HepG2 (cell line): ENCODE data around the gene RPUSD3. TPM values are rescaled to one million over a fixed set of nuclear protein-coding genes. Genes with fewer than 3 reads are reported as not detected.

Experiments
- ATF6 ChIP-seq: sonication (generic); formaldehyde crosslinking; conservative IDR thresholded peaks from 2 replicates; pipeline ENCODE4 v1.4.0; 2020; ENCODE audit warnings: missing genetic modification reagents
- ELF4 ChIP-seq: sonication (generic); formaldehyde crosslinking; IDR thresholded peaks from 2 replicates; pipeline ENCODE4 v1.5.0; 2020; ENCODE audit warnings: missing genetic modification reagents, mild to moderate bottlenecking, moderate library complexity, borderline replicate concordance
- HDAC1 ChIP-seq: sonication (generic); formaldehyde crosslinking; IDR thresholded peaks from 2 replicates; pipeline ENCODE4 v1.5.1; 2020; ENCODE audit warnings: mild to moderate bottlenecking, missing genetic modification reagents
- HDAC2 ChIP-seq: sonication (generic); formaldehyde crosslinking; IDR thresholded peaks from 2 replicates; pipeline ENCODE4 v1.4.0; 2020; ENCODE audit warnings: missing genetic modification reagents
- HMG20A ChIP-seq: IDR thresholded peaks from 2 replicates; pipeline ENCODE4 v1.6.1; 2016; ENCODE audit warnings: borderline replicate concordance
- MXI1 ChIP-seq: IDR thresholded peaks from 3 replicates; pipeline ENCODE4 v1.6.1; 2012; ENCODE audit warnings: low read depth, low read length, inconsistent platforms, borderline replicate concordance
- RERE ChIP-seq: IDR thresholded peaks from 2 replicates; pipeline ENCODE4 v1.6.1; 2016; ENCODE audit warnings: low read depth, missing genetic modification reagents, missing compliant biosample characterization
- SP5 ChIP-seq: IDR thresholded peaks from 2 replicates; pipeline ENCODE4 v1.6.1; 2016; ENCODE audit warnings: low read depth, borderline replicate concordance
- SRSF9 ChIP-seq: fragments of 200-400 bp; formaldehyde crosslinking; IDR thresholded peaks from 2 replicates; pipeline ENCODE4 v1.6.1; 2018; ENCODE audit warnings: borderline replicate concordance, mild to moderate bottlenecking, low read depth, low read length; ENCODE audit not compliant: insufficient read depth, poor library complexity, severe bottlenecking
- ZNF235 ChIP-seq: sonication (generic); formaldehyde crosslinking; IDR thresholded peaks from 2 replicates; pipeline ENCODE4 v1.8.1; 2023; ENCODE audit warnings: mild to moderate bottlenecking, missing genetic modification reagents, borderline replicate concordance
- ZNF264 ChIP-seq: sonication (generic); formaldehyde crosslinking; IDR thresholded peaks from 2 replicates; pipeline ENCODE4 v1.4.0; 2020; ENCODE audit warnings: missing genetic modification reagents
- ZNF556 ChIP-seq: sonication (generic); formaldehyde crosslinking; IDR thresholded peaks from 2 replicates; pipeline ENCODE4 v1.4.0; 2020; ENCODE audit warnings: mild to moderate bottlenecking, missing genetic modification reagents, borderline replicate concordance
- ZNF609 ChIP-seq: sonication (generic); formaldehyde crosslinking; IDR thresholded peaks from 2 replicates; pipeline ENCODE4 v1.4.0; 2020; ENCODE audit warnings: mild to moderate bottlenecking, missing genetic modification reagents, borderline replicate concordance
- ZNF709 ChIP-seq: sonication (generic); formaldehyde crosslinking; IDR thresholded peaks from 2 replicates; pipeline ENCODE4 v1.5.0; 2020; ENCODE audit warnings: mild to moderate bottlenecking, missing genetic modification reagents
- ZNF747 ChIP-seq: sonication (generic); formaldehyde crosslinking; IDR thresholded peaks from 2 replicates; pipeline ENCODE4 v1.8.1; 2023; ENCODE audit warnings: missing genetic modification reagents, mild to moderate bottlenecking, borderline replicate concordance
- polyA plus RNA-seq, 8 experiments: library from polyadenylated mRNA; depleted of rRNA in 3 of 8; stranded (reverse) in 7 of 8; unstranded in 1 of 8; fragments of >200 nt; fragmentation: Illumina TruSeq in 4 of 8; extraction: Trizol in 4 of 8; gene quantifications; 2 replicates each; pipeline versions ENCODE4 v1.2.1 to v1.2.3, GENCODE V29; 2011 to 2016; ENCODE audit warnings: low read depth in 4 of 8, missing spikeins in 1 of 8, mixed read lengths in 1 of 8; ENCODE audit not compliant: insufficient read depth in 1 of 8
- total RNA-seq, 5 experiments: library from RNA; depleted of rRNA; stranded (reverse); fragments of >200 nt; fragmentation: Illumina TruSeq; extraction: Trizol; gene quantifications; 2 replicates each; pipeline ENCODE4 v1.2.3, GENCODE V29; 2016; ENCODE audit warnings: low read depth in 1 of 5

RPUSD3 gene
- total and polyA plus RNA-seq, 2 of the 13 experiments (the other 11 are each of a cell fraction or from before 2014, with no cell fraction given) = 32.1 to 48.7 TPM

GRCh38 chr3:9862391-9863057 lies 18.7 kb upstream of the RPUSD3 start (continued):
- TF ChIP-seq ZNF709 (CRISPR knock-in tag) (0 out of 2 replicates have a peak, but pooled peaks have one; percentile 31), ZNF235 (CRISPR knock-in tag) (no peak), ZNF556 (peak; percentile 72; the same call in 1 of the 2 replicates), HDAC1 (no peak; the same call in 1 of the 2 replicates), ZNF264 (CRISPR knock-in tag) (peak; percentile 77), ATF6 (CRISPR knock-in tag) (0 out of 2 replicates have a peak, but pooled peaks have one; percentile 37), SRSF9 (no peak), RERE (CRISPR knock-in tag) (no peak), MXI1 (peak; percentile 25; the same call in 1 of the 3 replicates), ELF4 (CRISPR knock-in tag) (no peak), SP5 (peak; percentile 68), ZNF609 (CRISPR knock-in tag) (peak; percentile 49; the same call in 1 of the 2 replicates), HDAC2 (peak; percentile 59), HMG20A (CRISPR knock-in tag) (peak; percentile 35; the same call in 1 of the 2 replicates), ZNF747 (peak; percentile 67; the same call in 1 of the 2 replicates)
